AG04450 (cell line): ENCODE results near the gene TSPAN3. TPM values are rescaled to one million over a fixed set of nuclear protein-coding genes. Genes with fewer than 3 reads are reported as not detected.

Experiments
- CTCF ChIA-PET: fragments of 300-600, 350-600 bp; formaldehyde crosslinking; extraction: SDS; loops from one replicate; lab custom pipeline; 2022; ENCODE audit warnings: antibody characterized with exemption, inconsistent platforms; lab: Charles Lee
- POLR2A ChIA-PET: fragments of 350-600 bp; formaldehyde crosslinking; extraction: SDS; loops from one replicate; lab custom pipeline; 2021; ENCODE audit warnings: antibody characterized with exemption, inconsistent platforms; lab: Yijun Ruan, JAX
- DNase-seq: peaks from one replicate; pipeline ENCODE4 v3.0.0-alpha.2; 2011; ENCODE audit warnings: low read depth, low spot score
- H3K27ac ChIP-seq: one replicate; pipeline ENCODE4 v1.5.1; 2012; ENCODE audit warnings: low read depth, low read length, control low read depth
- H3K27me3 ChIP-seq: one replicate; pipeline ENCODE4 v1.6.0; 2012; ENCODE audit warnings: low read length; ENCODE audit not compliant: control insufficient read depth, insufficient read depth
- H3K4me3 ChIP-seq: 2 replicates; pipeline ENCODE4 v1.5.1; 2011; ENCODE audit warnings: mild to moderate bottlenecking, low read depth, low read length, control low read depth
- H3K9me3 ChIP-seq: 2 replicates; pipeline ENCODE4 v1.5.1; 2012; ENCODE audit warnings: low read length; ENCODE audit not compliant: control insufficient read depth, insufficient read depth
- CTCF ChIP-seq: IDR thresholded peaks from 2 replicates; pipeline ENCODE4 v1.5.1; 2011; ENCODE audit warnings: low read depth, low read length, control low read depth, inconsistent platforms
- polyA plus RNA-seq: library from polyadenylated mRNA; depleted of rRNA; stranded (reverse); fragments of >200 nt; gene quantifications from 2 replicates; pipeline ENCODE4 v1.2.3, GENCODE V29; 2011

Gene TSPAN3
- polyA plus RNA-seq, 1 experiment, result 410 TPM

DNA sequence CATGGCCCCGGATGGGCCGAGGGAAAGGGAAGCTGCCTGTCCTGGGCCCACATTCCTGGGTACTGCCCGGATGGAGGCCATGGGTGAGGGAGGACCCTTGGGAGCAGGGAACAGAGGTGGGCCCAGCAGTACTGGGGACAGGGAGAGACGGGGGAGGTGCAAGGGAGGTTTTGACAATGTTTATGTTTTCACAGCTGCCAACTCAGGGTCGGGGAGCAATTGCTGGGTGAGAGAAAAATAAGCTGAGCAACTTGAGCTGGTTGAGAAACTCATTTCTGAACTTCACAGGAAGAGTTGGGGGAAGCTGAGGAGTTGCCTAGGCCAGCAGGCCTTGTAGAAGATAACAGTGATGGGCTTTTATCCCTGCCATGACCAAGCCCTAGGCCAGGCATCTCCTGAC, 11.1 kb upstream of the TSPAN3 start:
- POLR2A ChIA-PET, result interaction anchor here (0.7 kb wide), 1 partner anchor 211 kb away, joined by 4 read pairs; no protein-coding TSS in a partner anchor
- no peak for DNase-seq
- no peak overlapping the region for H3K27ac ChIP-seq
- no peak overlapping the region for H3K4me3 ChIP-seq
- no peak for TF ChIP-seq CTCF
- no peaks in the 10 kb centered on the region for H3K9me3 ChIP-seq
- H3K27me3 ChIP-seq, result no peaks in the 10 kb centered on the region
- CTCF ChIA-PET, result interaction anchor here (2.1 kb wide), 1 partner anchor 461 kb away, joined by 6 read pairs; no protein-coding TSS in a partner anchor

DNA sequence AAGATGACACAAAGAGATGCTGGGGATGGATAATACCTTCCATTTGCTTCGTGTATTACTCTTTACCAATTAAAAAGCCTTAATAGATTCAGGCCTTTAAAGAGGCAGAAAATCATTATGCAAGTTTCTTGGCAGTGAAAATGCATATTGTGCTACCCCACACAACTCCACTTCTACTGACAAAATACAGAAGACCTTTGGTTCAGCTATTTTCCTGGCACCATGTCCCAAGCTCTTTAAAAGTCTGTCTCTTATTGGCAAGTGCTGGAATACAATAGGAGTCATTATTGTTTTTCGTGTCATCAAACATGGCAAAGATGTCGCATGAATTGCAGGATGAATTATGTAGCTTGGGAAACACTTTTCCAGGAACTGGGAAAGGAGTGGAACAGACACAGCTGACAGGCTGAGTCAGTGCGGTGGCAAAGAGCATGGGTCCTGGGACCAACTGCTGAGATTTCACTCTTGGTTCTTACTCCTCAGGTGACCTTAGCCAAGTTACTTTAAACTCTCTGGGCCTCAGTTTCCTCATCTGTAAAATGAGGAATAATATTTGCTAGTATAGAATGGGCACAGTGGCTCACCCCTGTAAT, 5.5 kb upstream of the TSPAN3 start:
- CTCF ChIA-PET, result no interaction called here
- no peak for TF ChIP-seq CTCF
- no peaks in the 10 kb centered on the region for H3K9me3 ChIP-seq
- no peak overlapping the region for H3K27ac ChIP-seq
- peaks cover 3% of the 10 kb centered on the region for H3K27me3 ChIP-seq
- no peak for DNase-seq
- POLR2A ChIA-PET, result no interaction called here
- H3K4me3 ChIP-seq, result no peak overlapping the region

DNA sequence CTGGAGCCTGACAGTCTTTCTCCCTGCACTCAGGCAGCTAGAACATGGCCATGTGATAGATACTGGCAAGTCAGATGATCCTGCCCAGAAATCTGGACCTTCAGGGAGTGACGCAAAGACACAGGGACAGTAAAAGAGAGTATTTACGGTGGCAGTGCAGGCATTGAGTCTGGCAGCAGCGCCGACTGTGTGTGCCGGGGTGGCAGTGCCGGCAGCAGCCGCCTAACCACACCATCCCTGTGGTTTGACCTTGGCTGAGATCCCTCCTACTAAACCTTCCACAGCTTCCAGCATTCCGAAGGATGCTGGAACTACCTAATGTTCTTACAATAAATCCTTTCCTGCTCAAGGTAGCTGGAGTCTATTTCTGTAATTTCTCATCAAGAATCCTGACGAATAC, 4.6 kb upstream of the TSPAN3 start:
- Histone ChIP-seq H3K27ac (no peak overlapping the region), H3K27me3 (peaks cover 3% of the 10 kb centered on the region), H3K4me3 (no peak overlapping the region), H3K9me3 (no peaks in the 10 kb centered on the region)
- CTCF ChIA-PET, result no interaction called here
- DNase-seq, result no peak
- POLR2A ChIA-PET, result no interaction called here
- TF ChIP-seq CTCF, result no peak

GRCh38 chr15:77074350-77074749, 3.4 kb upstream of the TSPAN3 start:
- Histone ChIP-seq H3K9me3 (no peaks in the 10 kb centered on the region; the same call in 1 of the 2 replicates), H3K27me3 (peaks cover 3% of the 10 kb centered on the region), H3K27ac (no peak overlapping the region), H3K4me3 (no peak overlapping the region)
- ChIA-PET CTCF (interaction anchor here (0.9 kb wide), 1 partner anchor 40 kb away, joined by 3 read pairs; no protein-coding TSS in a partner anchor), POLR2A (no interaction called here)
- no peak for TF ChIP-seq CTCF
- DNase-seq, result no peak
